HG02759 (cell line): ENCODE data around the gene PIP4K2A.
"Not testable (repeated sequence)": the region's sequence is repeated elsewhere in the genome, so short reads cannot be mapped to it uniquely, and the experiment has no call there.

Experiments
- ATAC-seq: cut with Tn5 transposase; IDR thresholded peaks from one replicate; pipeline ENCODE4 v1.9.1; 2021; ENCODE audit warnings: mild to moderate bottlenecking, moderate library complexity; ENCODE audit not compliant: unreplicated experiment

PIP4K2A gene

GRCh38 chr10:22719406-22720042 lies 5.1 kb upstream of the PIP4K2A start:
- no peak for ATAC-seq

GRCh38 chr10:22718659-22719058 lies 4.3 kb upstream of the PIP4K2A start:
- not testable (repeated sequence) for ATAC-seq

- no peak for ATAC-seq
Observed at GRCh38 chr10:22717728-22718127, 3.4 kb upstream of the PIP4K2A start.

GRCh38 chr10:22716943-22717342 lies 2.6 kb upstream of the PIP4K2A start:
- ATAC-seq = no peak

GRCh38 chr10:22715290-22715625 lies 880 bp upstream of the PIP4K2A start:
- ATAC-seq = no peak

GRCh38 chr10:22713853-22714478 lies 412 bp downstream of the PIP4K2A start:
- ATAC-seq = peak; percentile 29

GRCh38 chr10:22712956-22713852 lies 1.2 kb downstream of the PIP4K2A start:
- ATAC-seq = peak; percentile 15

GRCh38 chr10:22712211-22712955 lies 2.0 kb downstream of the PIP4K2A start:
- no peak for ATAC-seq

- ATAC-seq = no peak
Observed at GRCh38 chr10:22711373-22711772, 3.0 kb downstream of the PIP4K2A start.

- ATAC-seq = no peak
Observed at GRCh38 chr10:22710139-22710745, 4.1 kb downstream of the PIP4K2A start.

GRCh38 chr10:22708772-22709171 lies 5.6 kb downstream of the PIP4K2A start:
- ATAC-seq = no peak

GRCh38 chr10:22705527-22705926 lies 8.9 kb downstream of the PIP4K2A start:
- no peak for ATAC-seq

GRCh38 chr10:22704942-22705341 lies 9.4 kb downstream of the PIP4K2A start:
- ATAC-seq = peak; percentile 46

- ATAC-seq = peak; percentile 41
Observed at GRCh38 chr10:22704471-22704911, 9.9 kb downstream of the PIP4K2A start.

GRCh38 chr10:22702348-22702747 lies 12.0 kb downstream of the PIP4K2A start:
- ATAC-seq = no peak

- peak; percentile 29 for ATAC-seq
Observed at GRCh38 chr10:22701132-22701826, 13.1 kb downstream of the PIP4K2A start.

- ATAC-seq = peak; percentile 56
Observed at GRCh38 chr10:22700489-22700888, 13.9 kb downstream of the PIP4K2A start.

GRCh38 chr10:22699976-22700375 lies 14.4 kb downstream of the PIP4K2A start:
- no peak for ATAC-seq

GRCh38 chr10:22698941-22699440 lies 15.4 kb downstream of the PIP4K2A start:
- ATAC-seq = no peak

GRCh38 chr10:22697800-22698199 lies 16.6 kb downstream of the PIP4K2A start:
- ATAC-seq = no peak
